GM12878 (cell line): ENCODE measurements around the gene AFG1L.

ENCODE experiments used
- BCL3 ChIP-seq: IDR thresholded peaks from 2 replicates; pipeline ENCODE4 v1.6.1; 2011; ENCODE audit warnings: borderline replicate concordance, low read depth, mild to moderate bottlenecking, moderate library complexity, low read length; ENCODE audit not compliant: insufficient read depth, poor library complexity, severe bottlenecking
- CHD2 ChIP-seq: IDR thresholded peaks from 2 replicates; pipeline ENCODE4 v1.6.1; 2011; ENCODE audit warnings: low read depth, low read length, improper control_type of control experiment, borderline replicate concordance
- CTCF ChIP-seq, 3 experiments: IDR thresholded peaks in 2 of 3; conservative IDR thresholded peaks in 1 of 3; 2 replicates each; pipeline ENCODE4 v1.5.1; 2011; ENCODE audit warnings: low read depth in 3 of 3, low read length in 3 of 3, mild to moderate bottlenecking in 3 of 3, control low read depth in 2 of 3, moderate library complexity in 2 of 3, inconsistent platforms in 1 of 3, mixed read lengths in 1 of 3; ENCODE audit not compliant: control insufficient read depth in 2 of 3, insufficient read depth in 1 of 3; ENCODE audit errors: extremely low read depth in 1 of 3
- E2F4 ChIP-seq: IDR thresholded peaks from 2 replicates; pipeline ENCODE4 v1.6.1; 2012; ENCODE audit warnings: low read depth, low read length, improper control_type of control experiment
- E2F8 ChIP-seq: fragments of 450-650 bp; IDR thresholded peaks from 2 replicates; pipeline ENCODE4 v1.6.1; 2018; ENCODE audit warnings: mild to moderate bottlenecking, low read depth, moderate library complexity; ENCODE audit not compliant: partially characterized antibody
- EGR1 ChIP-seq, 2 experiments: IDR thresholded peaks; 1 replicate in 1 of 2; 2 replicates in 1 of 2; pipeline ENCODE4 v1.6.1; 2011 to 2012; ENCODE audit warnings: low read depth in 2 of 2, low read length in 2 of 2, borderline replicate concordance in 1 of 2, mild to moderate bottlenecking in 1 of 2, moderate library complexity in 1 of 2
- EP300 ChIP-seq, 2 experiments: fragments of 150-350 bp in 1 of 2; IDR thresholded peaks; 2 replicates each; pipeline ENCODE4 v1.6.1; 2011 to 2012; ENCODE audit warnings: low read depth in 2 of 2, low read length in 2 of 2, borderline replicate concordance in 1 of 2, improper control_type of control experiment in 1 of 2, inconsistent platforms in 1 of 2; ENCODE audit not compliant: control insufficient read depth in 1 of 2
- EZH2 ChIP-seq: IDR thresholded peaks from 2 replicates; pipeline ENCODE4 v1.6.1; 2012; ENCODE audit warnings: low read depth, mild to moderate bottlenecking, control low read depth, inconsistent platforms, low read length, borderline replicate concordance; ENCODE audit not compliant: control insufficient read depth
- FOXK2 ChIP-seq: fragments of 450-650 bp; IDR thresholded peaks from 2 replicates; pipeline ENCODE4 v1.6.1; 2017; ENCODE audit warnings: mild to moderate bottlenecking, moderate library complexity
- MXI1 ChIP-seq: fragments of 150-350 bp; IDR thresholded peaks from 2 replicates; pipeline ENCODE4 v1.6.1; 2011; ENCODE audit warnings: low read depth, mild to moderate bottlenecking, inconsistent platforms, low read length, improper control_type of control experiment
- PBX3 ChIP-seq: IDR thresholded peaks from 2 replicates; pipeline ENCODE4 v1.6.1; 2011; ENCODE audit warnings: mild to moderate bottlenecking, low read depth, low read length, moderate library complexity; ENCODE audit not compliant: insufficient replicate concordance
- TCF12 ChIP-seq: IDR thresholded peaks from 2 replicates; pipeline ENCODE4 v1.6.1; 2011; ENCODE audit warnings: low read depth, mild to moderate bottlenecking, low read length
- ZNF274 ChIP-seq: IDR thresholded peaks from one replicate; pipeline ENCODE4 v1.8.0; 2011; ENCODE audit not compliant: insufficient read length, insufficient read depth
- ZZZ3 ChIP-seq: IDR thresholded peaks from 2 replicates; pipeline ENCODE4 v1.6.1; 2011; ENCODE audit warnings: low read depth; ENCODE audit not compliant: control insufficient read depth, insufficient read length

- TF ChIP-seq EGR1 (IDR thresholded peaks at IDR 0.05; ENCODE audit: borderline replicate concordance in 1 of 2, low read depth in 2 of 2, low read length in 2 of 2) (no peak), E2F4 (no peak), MXI1 (no peak), CHD2 (no peak), FOXK2 (no peak), ZZZ3 (no peak), E2F8 (no peak), EP300 (IDR thresholded peaks at IDR 0.05; ENCODE audit: borderline replicate concordance in 1 of 2, control insufficient read depth in 1 of 2, low read depth in 2 of 2, low read length in 2 of 2) (no peak), EZH2 (no peak), CTCF (IDR thresholded peaks at IDR 0.05 in 2 of 3, conservative IDR thresholded peaks at IDR 0.05 in 1 of 3; ENCODE audit: control insufficient read depth in 2 of 3, extremely low read depth in 1 of 3, insufficient read depth in 1 of 3, low read depth in 3 of 3, low read length in 3 of 3) (no peak), ZNF274 (no peak), BCL3 (no peak), TCF12 (no peak), PBX3 (no peak)
Measured at GRCh38 chr6:108343894-108344293, 49.0 kb downstream of the AFG1L start.
